B cell (primary cell): Measurements from ENCODE around the gene ZNF532. TPM values are rescaled to one million over a fixed set of nuclear protein-coding genes. Genes with fewer than 3 reads are reported as not detected.

Source experiments
- ATAC-seq: fragments of 200-7000 bp; cut with Tn5 transposase; one replicate; pipeline ENCODE4 v1.10.0; 2021; ENCODE audit warnings: low read depth, mild to moderate bottlenecking, moderate number of reproducible peaks, moderate library complexity
- CTCF ChIA-PET: fragments of 350-600 bp; sonication (Branson Sonifier 250); formaldehyde crosslinking; loops from one replicate; lab custom pipeline; 2021; ENCODE audit warnings: antibody characterized with exemption, inconsistent platforms; lab: Charles Lee
- POLR2A ChIA-PET: fragments of 350-600 bp; sonication (Branson Sonifier 250); formaldehyde crosslinking; loops from one replicate; lab custom pipeline; 2021; ENCODE audit warnings: antibody characterized with exemption; lab: Charles Lee
- DNase-seq: peaks from one replicate; pipeline ENCODE4 v3.0.0; 2013
- H2AFZ ChIP-seq: 2 replicates; pipeline ENCODE4 v1.6.1; 2012; ENCODE audit warnings: mild to moderate bottlenecking, low read depth, low read length; ENCODE audit not compliant: insufficient read depth, poor library complexity, severe bottlenecking
- H3K27ac ChIP-seq, 2 donors: 1 replicate in 1 of 2; 2 replicates in 1 of 2; pipeline ENCODE4 v1.5.1; 2012 to 2013; ENCODE audit warnings: low read length in 2 of 2, mild to moderate bottlenecking in 2 of 2, moderate library complexity in 1 of 2
- H3K27me3 ChIP-seq, 4 experiments: fragments of 200-600 bp in 1 of 4; sonication (generic) in 1 of 4; replicated peaks in 1 of 4; 1 replicate in 2 of 4; 2 replicates in 2 of 4; pipeline versions ENCODE4 v1.6.1 to v1.7.0; 2013 to 2016; ENCODE audit warnings: low read length in 3 of 4, mild to moderate bottlenecking in 2 of 4, mixed read lengths in 1 of 4, moderate library complexity in 1 of 4; ENCODE audit not compliant: insufficient read depth in 4 of 4, control insufficient read depth in 3 of 4; ENCODE audit errors: control extremely low read depth in 1 of 4
- H3K36me3 ChIP-seq, 2 experiments: replicated peaks in 1 of 2; 1 replicate in 1 of 2; 2 replicates in 1 of 2; pipeline versions ENCODE4 v1.6.1 to v1.7.1; 2013; ENCODE audit warnings: low read length in 1 of 2; ENCODE audit not compliant: insufficient read depth in 2 of 2, control insufficient read depth in 1 of 2; ENCODE audit errors: control extremely low read depth in 1 of 2, extremely low read depth in 1 of 2
- H3K4me1 ChIP-seq, 2 donors: fragments of 200-600 bp in 1 of 2; sonication (generic) in 1 of 2; 1 replicate in 1 of 2; 2 replicates in 1 of 2; pipeline versions ENCODE4 v1.5.1 to v1.6.1; 2013 to 2017; ENCODE audit warnings: low read length in 2 of 2; ENCODE audit not compliant: control insufficient read depth in 2 of 2, insufficient read depth in 2 of 2
- H3K4me2 ChIP-seq: replicated peaks from 2 replicates; pipeline ENCODE3; 2012; ENCODE audit warnings: mild to moderate bottlenecking, low read depth, low read length; ENCODE audit not compliant: poor library complexity, severe bottlenecking
- H3K4me3 ChIP-seq, 5 experiments: fragments of 200-600 bp in 1 of 5; sonication (generic) in 1 of 5; 1 replicate in 3 of 5; 2 replicates in 2 of 5; pipeline versions ENCODE4 v1.5.1 to v1.7.0; 2011 to 2016; ENCODE audit warnings: low read length in 4 of 5, mild to moderate bottlenecking in 4 of 5, low read depth in 2 of 5, control low read depth in 1 of 5, moderate library complexity in 1 of 5; ENCODE audit not compliant: insufficient read depth in 1 of 5; ENCODE audit errors: control extremely low read depth in 1 of 5, extremely low read depth in 1 of 5
- H3K79me2 ChIP-seq: fragments of 200-600 bp; sonication (generic); one replicate; pipeline ENCODE4 v1.6.0; 2016; ENCODE audit warnings: low read length; ENCODE audit not compliant: control insufficient read depth, insufficient read depth
- H3K9ac ChIP-seq: fragments of 200-600 bp; sonication (generic); 2 replicates; pipeline ENCODE4 v1.6.1; 2017; ENCODE audit warnings: mild to moderate bottlenecking, low read length, moderate library complexity
- H3K9me3 ChIP-seq, 3 donors: one replicate each; pipeline versions ENCODE4 v1.6.1 to v1.7.1; 2013; ENCODE audit warnings: low read length in 2 of 3; ENCODE audit not compliant: control insufficient read depth in 2 of 3, insufficient read depth in 1 of 3; ENCODE audit errors: control extremely low read depth in 1 of 3
- H4K20me1 ChIP-seq: 2 replicates; pipeline ENCODE4 v1.6.0; 2012; ENCODE audit warnings: mild to moderate bottlenecking, low read length; ENCODE audit not compliant: insufficient read depth, control insufficient read depth, poor library complexity, severe bottlenecking
- H3K27ac Mint-ChIP-seq: one replicate; pipeline ENCODE4 v1.8.0; 2021; ENCODE audit warnings: mixed read lengths
- H3K27me3 Mint-ChIP-seq: one replicate; pipeline ENCODE4 v1.8.0; 2021; ENCODE audit warnings: mixed read lengths
- H3K4me1 Mint-ChIP-seq: one replicate; pipeline ENCODE4 v1.8.0; 2021; ENCODE audit warnings: mixed read lengths
- H3K4me3 Mint-ChIP-seq: one replicate; pipeline ENCODE4 v1.8.0; 2021; ENCODE audit warnings: mixed read lengths
- H3K9me3 Mint-ChIP-seq: one replicate; pipeline ENCODE4 v1.8.0; 2022; ENCODE audit warnings: mixed read lengths; ENCODE audit not compliant: insufficient read depth
- CTCF ChIP-seq: fragments of 200-600 bp; IDR thresholded peaks from one replicate; pipeline ENCODE4 v1.8.0; 2022; ENCODE audit warnings: antibody characterized with exemption, mild to moderate bottlenecking
- EZH2 ChIP-seq: IDR thresholded peaks from 2 replicates; pipeline ENCODE4 v1.6.1; 2012; ENCODE audit warnings: borderline replicate concordance, low read depth, mild to moderate bottlenecking, moderate library complexity, low read length; ENCODE audit not compliant: insufficient read depth, poor library complexity, severe bottlenecking
- WGBS: methylation state at CpG from one replicate; pipeline ENCODE4 v1.1.5; 2013; ENCODE audit warnings: missing lambda C conversion rate; ENCODE audit not compliant: insufficient coverage; 5-methylcytosine and 5-hydroxymethylcytosine counted together
- intact Hi-C: fragments of 100-400 bp; cut with micrococcal nuclease; formaldehyde crosslinking; loops from one replicate; pipeline ENCODE4 v1.10.0; 2022
- polyA plus RNA-seq: library from polyadenylated mRNA; depleted of rRNA; stranded (reverse); fragments of >200 nt; gene quantifications from 2 replicates; pipeline ENCODE4 v1.2.3, GENCODE V29; 2012
- total RNA-seq, 2 donors: library from RNA; stranded (reverse); fragments of 120-200 nt in 1 of 2; gene quantifications; 1 replicate in 1 of 2; 2 replicates in 1 of 2; pipeline versions ENCODE4 v1.2.3 to v1.2.4, GENCODE V29; 2013 to 2022

The ZNF532 gene
- total and polyA plus RNA-seq, 2 donors (not counting 1 experiment from before 2014, with no cell fraction given): 58.2 to 104 TPM

DNA sequence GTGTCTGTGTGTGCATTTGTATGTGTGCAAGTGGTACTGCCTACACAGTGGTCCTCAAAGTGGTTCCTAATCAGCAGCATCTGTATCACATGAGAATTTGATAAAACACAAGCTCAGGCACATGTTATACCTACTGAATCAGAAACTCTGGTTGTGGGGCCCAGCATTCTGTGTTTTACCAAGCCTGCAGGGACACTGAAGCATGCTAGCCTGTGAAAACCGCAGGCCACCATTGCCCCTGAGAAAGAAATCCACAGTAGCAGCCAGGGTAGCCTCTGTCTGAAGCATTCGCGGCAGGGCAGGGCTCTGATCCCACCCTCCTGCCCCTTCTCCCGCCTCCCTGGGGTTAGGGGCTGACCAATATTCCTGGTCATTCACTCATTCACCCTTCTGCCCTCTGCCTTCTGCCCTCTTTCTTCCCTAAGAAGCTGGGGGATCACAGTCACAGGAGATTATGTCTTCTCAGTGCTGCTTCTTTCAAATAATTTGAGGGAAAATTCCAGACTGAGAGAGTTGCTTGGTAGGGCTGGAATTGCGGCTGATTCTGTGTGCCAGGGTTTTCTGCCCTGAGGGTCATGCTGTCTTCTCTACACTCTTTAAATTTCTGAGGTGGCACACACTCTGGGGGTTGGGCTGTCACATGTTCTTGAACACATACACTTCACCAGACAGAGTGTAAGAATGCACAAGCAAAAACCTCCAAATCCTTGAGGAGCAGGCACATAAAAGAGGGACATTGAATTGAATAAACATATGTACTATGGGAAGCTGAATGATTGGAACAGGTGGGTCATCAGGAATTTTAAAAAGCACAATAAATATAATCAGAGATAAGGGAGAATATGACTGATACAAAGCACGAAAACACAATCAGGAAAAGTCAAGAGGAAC, 148.4 kb downstream of the ZNF532 start:
- no peak overlapping the region for H3K4me3 Mint-ChIP-seq
- H3K4me2 ChIP-seq: no peak overlapping the region
- DNase-seq: no peak
- peaks cover 9% of the 10 kb centered on the region for H3K4me1 Mint-ChIP-seq
- no peak for ATAC-seq
- H3K4me3 ChIP-seq: no peak overlapping the region
- no peak overlapping the region for H3K27ac Mint-ChIP-seq
- no peak overlapping the region for H3K9ac ChIP-seq
- TF ChIP-seq CTCF: no peak
- no peak for TF ChIP-seq EZH2
- no peaks in the 10 kb centered on the region for H3K36me3 ChIP-seq
- ChIA-PET POLR2A (interaction anchor here (1.0 kb wide), 2 partner anchors 14 to 38 kb away, joined by 5 to 8 read pairs; no protein-coding TSS in a partner anchor), CTCF (interaction anchor here (1.0 kb wide), 1 partner anchor 232 kb away, joined by 4 read pairs; no protein-coding TSS in a partner anchor)
- no peak overlapping the region for H2AFZ ChIP-seq
- H3K9me3 ChIP-seq: peaks cover 0 to 4% (median 0%) of the 10 kb centered on the region in 3 donors
- no peaks in the 10 kb centered on the region for H3K79me2 ChIP-seq
- no peaks in the 10 kb centered on the region for H3K27me3 Mint-ChIP-seq
- no peak overlapping the region for H3K27ac ChIP-seq
- H3K4me1 ChIP-seq: no peaks in the 10 kb centered on the region
- intact Hi-C loops: no loop called here
- 93% methylated on average over 5 of the region's 6 CpGs for WGBS
- no peaks in the 10 kb centered on the region for H3K27me3 ChIP-seq
- peaks cover 2% of the 10 kb centered on the region for H3K9me3 Mint-ChIP-seq
- H4K20me1 ChIP-seq: no peaks in the 10 kb centered on the region

GRCh38 chr18:59013744-59014143, 149.1 kb downstream of the ZNF532 start:
- Histone ChIP-seq H3K27ac (no peak overlapping the region), H3K4me1 (no peaks in the 10 kb centered on the region), H3K36me3 (no peaks in the 10 kb centered on the region), H3K79me2 (no peaks in the 10 kb centered on the region), H3K9me3 (peaks cover 0 to 4% (median 0%) of the 10 kb centered on the region in 3 donors), H3K27me3 (no peaks in the 10 kb centered on the region), H3K9ac (no peak overlapping the region), H3K4me3 (no peak overlapping the region), H3K4me2 (no peak overlapping the region), H2AFZ (no peak overlapping the region), H4K20me1 (no peaks in the 10 kb centered on the region)
- Mint-ChIP-seq H3K4me3 (no peak overlapping the region), H3K9me3 (peaks cover 6% of the 10 kb centered on the region), H3K27ac (no peak overlapping the region), H3K27me3 (no peaks in the 10 kb centered on the region), H3K4me1 (peaks cover 9% of the 10 kb centered on the region)
- CTCF ChIA-PET: interaction anchor here (0.7 to 1.0 kb wide), 2 partner anchors 24 to 233 kb away, joined by 3 to 4 read pairs; no protein-coding TSS in a partner anchor
- DNase-seq: no peak
- ATAC-seq: no peak
- intact Hi-C loops: no loop called here
- WGBS: no CpG with 5 or more reads among the region's 2 CpGs
- TF ChIP-seq CTCF (no peak), EZH2 (no peak)
- POLR2A ChIA-PET: interaction anchor here (1.0 kb wide), 1 partner anchor 14 kb away, joined by 8 read pairs; no protein-coding TSS in a partner anchor
